Stimulated activated CD8-positive, alpha-beta memory T cell treated with anti-CD3 and anti-CD28 coated beads, Interleukin-7, amount 100 ng/mL, for 1 hour (primary cell): ENCODE data around the gene STXBP5.
A peak's percentile ranks its signal among the peaks of the same experiment; 100 is the strongest.

Source experiments
- DNase-seq, 2 donors: peaks; one replicate each; pipeline ENCODE4 v3.0.0-alpha.2; 2020; ENCODE audit warnings: low read depth in 2 of 2

The STXBP5 gene

DNA sequence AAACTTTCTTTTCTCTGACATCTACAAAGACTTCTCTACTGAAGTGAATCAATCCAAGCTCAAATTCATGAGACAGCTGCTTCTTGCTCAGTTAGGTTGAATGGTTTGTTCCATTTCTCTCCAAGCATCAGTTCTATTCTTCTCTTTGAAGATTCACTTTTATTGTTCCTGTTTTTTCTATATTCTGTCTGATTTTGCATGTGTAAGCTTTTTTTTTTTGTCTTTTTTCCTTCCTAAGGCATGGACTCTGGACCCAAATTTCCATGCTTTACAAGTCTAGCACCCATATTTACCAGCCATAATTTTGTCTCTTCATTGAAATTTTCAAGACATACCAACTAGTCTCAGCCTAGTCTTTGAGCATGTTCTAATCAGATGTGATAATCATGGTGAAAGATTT, 25.9 kb upstream of the STXBP5 start:
- DNase-seq = no peak

- no peak for DNase-seq
Measured at GRCh38 chr6:147179809-147180208, 24.4 kb upstream of the STXBP5 start.

DNA sequence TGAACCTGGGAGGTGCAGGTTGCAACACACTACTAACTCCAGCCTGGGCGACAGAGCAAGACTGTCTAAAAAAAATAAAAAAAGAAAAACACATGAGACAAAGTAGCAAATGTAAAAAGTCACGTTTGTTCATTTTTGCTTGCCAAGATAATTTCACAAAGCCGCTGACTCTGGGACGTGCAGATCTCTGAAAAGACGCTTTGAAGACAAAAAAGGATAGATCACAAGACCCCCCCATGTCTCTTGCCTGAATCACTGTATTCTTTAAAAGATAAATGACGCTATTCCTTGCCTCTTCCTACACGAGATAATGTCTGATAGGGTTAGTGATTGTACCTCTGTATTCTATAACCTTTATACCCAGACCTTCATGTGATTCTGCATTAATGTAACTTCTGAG, 23.3 kb upstream of the STXBP5 start:
- DNase-seq = no peak

GRCh38 chr6:147184379-147184778, 19.8 kb upstream of the STXBP5 start:
- DNase-seq = no peak

DNA sequence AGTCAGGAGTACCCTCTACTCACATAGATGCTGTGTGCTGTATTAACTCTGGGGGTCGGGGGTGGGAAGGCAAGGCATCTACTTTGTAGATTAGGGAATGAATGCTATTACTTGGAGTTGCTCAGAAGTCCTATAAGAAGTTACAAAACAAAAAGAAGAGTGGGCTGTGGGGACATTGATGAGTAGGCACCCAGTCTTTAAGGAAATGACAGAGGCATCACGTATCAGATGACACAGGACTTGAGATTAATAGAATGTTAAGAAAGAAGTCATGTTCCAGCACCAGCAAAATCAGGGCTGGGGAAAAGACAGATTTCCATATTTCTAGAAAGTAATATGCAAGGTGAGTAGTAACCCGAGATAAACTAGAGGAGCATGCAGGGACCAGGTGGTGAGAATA, 19.0 kb upstream of the STXBP5 start:
- DNase-seq = no peak

DNA sequence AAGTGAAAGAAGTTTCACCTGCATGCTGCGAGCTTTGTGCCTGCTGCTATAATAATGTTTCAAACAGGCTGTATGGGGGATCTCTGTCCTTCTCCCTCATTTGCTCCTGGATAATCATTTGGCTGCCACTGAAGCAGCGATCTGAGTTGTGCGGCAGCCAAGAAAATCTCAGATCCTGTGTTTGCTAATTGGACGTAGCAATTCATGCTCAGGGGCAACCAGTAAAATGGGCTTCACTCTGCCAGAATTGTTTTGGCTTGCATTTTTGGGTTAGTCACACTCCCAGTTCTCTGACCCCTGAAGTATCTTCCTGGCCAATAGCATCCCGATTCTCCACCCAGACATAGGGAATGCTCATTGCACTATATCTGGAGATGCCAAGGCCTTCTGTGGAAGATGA, 13.7 kb upstream of the STXBP5 start:
- no peak for DNase-seq

- DNase-seq = no peak
Measured at GRCh38 chr6:147192278-147192911, 11.8 kb upstream of the STXBP5 start.

DNA sequence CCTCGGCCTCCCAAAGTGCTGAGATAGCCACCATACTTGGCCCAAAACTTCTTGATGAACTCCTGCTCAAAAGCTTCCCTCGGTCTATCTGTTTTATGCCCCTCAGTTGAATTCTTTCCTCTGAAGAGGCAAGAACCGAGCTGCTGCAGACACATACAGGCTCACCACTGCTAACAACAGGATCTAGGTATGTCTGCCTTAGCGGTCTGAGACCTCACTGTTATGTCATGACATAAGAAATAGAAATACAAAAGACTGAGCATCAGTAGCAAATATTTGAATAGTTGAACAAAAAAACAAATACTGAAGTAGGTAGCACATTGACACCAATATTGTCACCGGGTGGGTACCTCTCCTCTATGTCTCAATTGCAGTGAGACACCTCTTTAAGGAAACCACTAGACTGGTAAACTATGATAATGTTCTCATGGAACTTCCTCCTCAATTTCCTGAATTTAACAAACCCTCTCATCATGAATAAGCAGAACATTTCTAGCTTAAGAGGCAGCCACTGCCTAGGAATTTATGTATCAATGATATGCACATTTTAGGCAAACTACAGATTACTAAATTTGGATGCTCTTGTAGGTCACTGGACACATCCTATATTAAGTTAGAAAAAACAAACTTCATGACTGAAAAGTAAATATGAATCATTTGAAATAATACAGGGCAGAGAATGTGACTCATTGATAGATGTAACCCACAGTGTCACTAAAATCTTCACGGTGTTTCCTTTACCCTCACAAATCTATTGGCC, 9.4 kb upstream of the STXBP5 start:
- no peak for DNase-seq

DNA sequence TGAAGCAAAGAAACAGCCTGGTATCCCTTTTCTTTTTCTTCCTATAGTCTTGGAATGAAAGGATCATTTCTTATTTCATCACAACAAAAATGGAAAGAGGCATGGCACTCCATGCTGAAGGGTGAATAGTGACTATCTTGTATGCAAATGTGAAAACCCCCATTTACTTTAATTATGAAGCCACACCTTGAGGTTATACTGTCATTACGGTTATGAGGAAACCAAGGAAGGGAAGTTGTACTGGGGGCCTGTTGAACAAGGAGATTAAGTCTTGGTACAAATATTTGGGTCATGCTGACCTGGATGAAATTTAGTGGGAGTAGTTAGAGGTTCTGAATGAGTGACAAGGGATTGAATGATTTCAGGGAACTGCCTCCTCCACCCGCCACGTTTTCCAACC, 8.7 kb upstream of the STXBP5 start:
- no peak for DNase-seq

- DNase-seq = no peak
Measured at GRCh38 chr6:147195987-147196386, 8.2 kb upstream of the STXBP5 start.

GRCh38 chr6:147200711-147201110, 3.5 kb upstream of the STXBP5 start:
- no peak for DNase-seq

- DNase-seq = no peak
Measured at GRCh38 chr6:147201885-147202515, 2.2 kb upstream of the STXBP5 start.

DNA sequence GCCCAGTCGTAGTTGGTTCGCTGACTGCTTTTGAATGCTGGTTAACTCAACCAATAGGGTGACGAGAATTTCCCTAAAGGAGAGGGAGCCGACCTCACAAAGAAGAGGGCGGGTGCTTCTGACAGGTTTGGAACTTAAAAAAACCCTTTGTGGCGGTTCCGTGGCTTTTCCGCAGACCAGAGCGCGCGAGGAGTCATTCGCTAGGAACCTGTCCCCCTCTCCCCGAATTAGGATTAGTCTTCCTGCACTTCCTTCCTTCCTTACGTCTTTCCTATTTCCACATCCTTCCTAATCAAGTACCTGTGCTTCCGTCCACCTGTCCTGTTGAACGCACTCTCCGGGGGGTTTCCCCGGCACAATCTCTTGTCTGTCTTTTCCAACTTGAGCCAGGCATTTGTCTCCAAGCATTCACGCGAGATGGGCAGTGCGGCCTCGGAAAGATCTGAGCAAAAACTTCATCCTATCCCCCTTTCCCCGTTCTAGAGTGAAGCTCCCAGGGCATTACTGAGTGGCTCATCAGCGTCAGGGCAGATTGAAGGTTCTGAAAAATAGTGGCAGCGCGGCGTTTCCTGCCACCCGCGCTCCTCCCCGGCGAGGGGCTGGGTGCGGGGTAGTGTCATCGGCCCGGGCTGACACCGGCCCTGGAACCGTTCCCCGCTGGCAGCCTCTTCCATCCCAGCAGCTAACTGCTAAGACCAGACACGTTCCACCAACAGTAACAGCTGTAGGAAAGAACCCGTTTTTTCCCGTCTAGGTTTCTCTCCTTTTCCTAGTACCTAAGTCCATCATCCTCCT, 1.5 kb upstream of the STXBP5 start:
- DNase-seq = peak; percentile 55 to 57

- DNase-seq = peak; percentile 29 to 37
Measured at GRCh38 chr6:147203311-147204059, 732 bp upstream of the STXBP5 start.

- no peak for DNase-seq
Measured at GRCh38 chr6:147204843-147205311, 660 bp downstream of the STXBP5 start.

- DNase-seq = no peak
Measured at GRCh38 chr6:147205690-147206600, 1.7 kb downstream of the STXBP5 start.

- DNase-seq = no peak
Measured at GRCh38 chr6:147207351-147207750, 3.1 kb downstream of the STXBP5 start.

GRCh38 chr6:147207837-147208754, 3.9 kb downstream of the STXBP5 start:
- DNase-seq = no peak

DNA sequence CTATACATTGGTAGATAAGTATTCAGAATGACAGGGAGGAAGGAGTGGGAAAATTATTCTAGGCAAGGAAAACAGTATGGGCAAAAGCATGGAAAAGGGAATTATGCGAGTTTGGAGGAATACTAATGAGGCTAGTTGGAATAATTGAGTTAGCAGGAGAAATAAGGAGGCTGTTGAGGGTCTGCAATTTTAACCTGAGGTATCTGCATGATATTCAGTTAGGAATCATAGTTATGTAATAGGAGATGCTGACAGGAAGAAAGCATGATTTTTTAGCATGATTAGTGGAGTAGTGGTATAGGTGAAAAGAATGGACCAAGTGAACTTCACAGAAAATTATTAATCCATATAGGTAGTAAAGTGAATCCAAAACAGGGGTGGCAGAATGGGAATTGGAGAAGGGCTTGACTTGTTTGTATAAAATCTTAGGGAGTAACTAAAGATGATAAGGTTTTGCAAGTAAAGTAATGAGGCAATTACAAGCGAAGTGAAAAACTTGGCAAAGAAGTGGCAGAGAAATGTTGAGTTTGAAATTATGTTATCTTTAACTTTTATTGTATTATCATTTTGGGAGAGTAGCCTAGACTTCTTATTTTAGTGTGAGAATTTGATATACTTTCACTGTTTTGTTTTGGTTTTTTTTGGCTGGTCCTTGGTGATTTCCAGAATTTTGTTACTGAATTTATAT, 5.7 kb downstream of the STXBP5 start:
- no peak for DNase-seq
